ENCODE measurements around the gene EXOC6.

- TF ChIP-seq CTCF (IDR thresholded peaks at IDR 0.05), result no peak
- no peak for TF ChIP-seq EZH2 (IDR thresholded peaks at IDR 0.05)
- no peak for TF ChIP-seq EZH2phosphoT487 (IDR thresholded peaks at IDR 0.05)
Observed at GRCh38 chr10:93054486-93054885, 206.2 kb downstream of the EXOC6 start.
